ENCODE measurements around the gene ZNF750. TPM values are rescaled to one million over a fixed set of nuclear protein-coding genes. Genes with fewer than 3 reads are reported as not detected.

Gene ZNF750
- total and polyA plus RNA-seq, 3 donors from 2014 or later = 0.21 to 0.63 (median 0.50) TPM

- 70 to 74% methylated on average over 13 of the region's 13 CpGs for WGBS, 2 donors
- no peak overlapping the region for H3K4me3 ChIP-seq
- intact Hi-C loops (cut with DNase I; ENCODE audit: low total_unique reads) = no loop called here
- no peaks in the 10 kb centered on the region for H3K36me3 ChIP-seq (ENCODE audit: low read depth, missing control alignments)
- H3K27ac ChIP-seq = peak overlapping the region in 1 of 2 donors; percentile 44
- TF ChIP-seq POLR2A (IDR thresholded peaks at IDR 0.05) = no peak
- TF ChIP-seq CTCF (IDR thresholded peaks at IDR 0.05) = no peak
- no peak for DNase-seq
- peaks cover 26% of the 10 kb centered on the region for H3K4me1 ChIP-seq
- H3K9me3 ChIP-seq = no peaks in the 10 kb centered on the region
- H3K27me3 ChIP-seq = no peaks in the 10 kb centered on the region
These were observed 2.1 kb downstream of the ZNF750 start for GRCh38 chr17:82837586-82838320.

- intact Hi-C loops (cut with DNase I; ENCODE audit: low total_unique reads) = no loop called here
- peaks cover 26% of the 10 kb centered on the region for H3K4me1 ChIP-seq
- no peak for DNase-seq
- peak overlapping the region in 1 of 2 donors; percentile 44 for H3K27ac ChIP-seq
- no peaks in the 10 kb centered on the region for H3K9me3 ChIP-seq
- no peaks in the 10 kb centered on the region for H3K27me3 ChIP-seq
- no peaks in the 10 kb centered on the region for H3K36me3 ChIP-seq (ENCODE audit: low read depth, missing control alignments)
- 73 to 76% methylated on average over 12 of the region's 12 CpGs for WGBS, 2 donors
- TF ChIP-seq CTCF (IDR thresholded peaks at IDR 0.05) (peak in 1 of 3 experiments; percentile 17), POLR2A (IDR thresholded peaks at IDR 0.05) (no peak)
- no peak overlapping the region for H3K4me3 ChIP-seq
These were observed 2.9 kb downstream of the ZNF750 start for GRCh38 chr17:82836823-82837357.

- DNase-seq = no peak
- Histone ChIP-seq H3K27me3 (no peaks in the 10 kb centered on the region), H3K9me3 (no peaks in the 10 kb centered on the region), H3K27ac (no peak overlapping the region), H3K4me1 (peaks cover 26% of the 10 kb centered on the region), H3K4me3 (no peak overlapping the region), H3K36me3 (ENCODE audit: low read depth, missing control alignments) (no peaks in the 10 kb centered on the region)
- intact Hi-C loops (cut with DNase I; ENCODE audit: low total_unique reads) = no loop called here
- WGBS, 2 donors = 89 to 90% methylated on average over 27 to 28 of the region's 28 CpGs
- TF ChIP-seq CTCF (IDR thresholded peaks at IDR 0.05) = no peak
- no peak for TF ChIP-seq POLR2A (IDR thresholded peaks at IDR 0.05)
These were observed 3.9 kb downstream of the ZNF750 start for GRCh38 chr17:82835766-82836512.

GRCh38 chr17:82835122-82835521, 4.7 kb downstream of the ZNF750 start:
- Histone ChIP-seq H3K9me3 (no peaks in the 10 kb centered on the region), H3K27me3 (no peaks in the 10 kb centered on the region), H3K4me3 (no peak overlapping the region), H3K27ac (no peak overlapping the region), H3K36me3 (ENCODE audit: low read depth, missing control alignments) (no peaks in the 10 kb centered on the region), H3K4me1 (peaks cover 29% of the 10 kb centered on the region)
- TF ChIP-seq CTCF (IDR thresholded peaks at IDR 0.05) = no peak
- no peak for TF ChIP-seq POLR2A (IDR thresholded peaks at IDR 0.05)
- peak; percentile 64 for DNase-seq
- intact Hi-C loops (cut with DNase I; ENCODE audit: low total_unique reads) = no loop called here
- WGBS, 2 donors = 58 to 74% methylated on average over 9 of the region's 9 CpGs
